ENCODE measurements around the gene GFRA3. TPM values are rescaled to one million over a fixed set of nuclear protein-coding genes. Genes with fewer than 3 reads are reported as not detected.

Gene GFRA3
- total RNA-seq, 1 donor from 2014 or later = 24.4 TPM

DNA sequence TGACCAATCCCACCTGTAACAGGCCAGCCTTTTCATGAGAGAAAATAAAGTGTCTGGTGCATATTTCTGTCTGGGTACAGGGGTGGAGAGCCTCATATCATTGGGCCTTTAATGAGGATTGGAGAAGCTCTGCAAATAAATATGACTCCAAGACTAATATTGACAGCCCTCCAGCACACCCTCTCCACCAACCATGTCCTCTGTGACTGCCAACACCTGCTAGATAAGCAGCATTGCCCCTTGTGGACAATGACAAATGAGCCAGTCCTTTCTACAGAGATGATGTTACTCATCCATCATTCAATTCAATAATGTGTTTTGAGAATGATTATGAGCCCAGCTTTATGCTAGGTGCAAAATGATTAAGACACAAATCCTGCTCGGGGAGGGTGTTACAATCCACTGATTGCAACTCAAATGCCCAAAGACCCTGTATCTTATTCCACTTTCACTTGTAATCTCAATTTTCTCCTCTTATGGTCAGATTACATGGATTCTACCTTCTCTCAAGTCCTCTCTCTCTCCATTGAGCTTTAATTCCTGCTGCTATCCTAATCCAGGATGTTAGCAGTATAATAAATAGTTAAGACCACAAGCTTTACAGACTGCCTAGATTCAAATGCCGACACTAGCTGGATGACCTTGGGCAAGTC is 2.1 kb upstream of the GFRA3 start:
- DNase-seq (ENCODE audit: low spot score, unreplicated experiment) = no peak
- Mint-ChIP-seq H3K27ac (peak overlapping the region; percentile 52), H3K27me3 (peaks cover 16% of the 10 kb centered on the region), H3K9me3 (ENCODE audit: low read depth) (no peaks in the 10 kb centered on the region), H3K36me3 (ENCODE audit: insufficient read depth) (no peaks in the 10 kb centered on the region), H3K4me1 (ENCODE audit: low read depth) (peaks cover 28% of the 10 kb centered on the region), H3K4me3 (ENCODE audit: low read depth) (no peak overlapping the region)
- TF ChIP-seq, protein P1, sequence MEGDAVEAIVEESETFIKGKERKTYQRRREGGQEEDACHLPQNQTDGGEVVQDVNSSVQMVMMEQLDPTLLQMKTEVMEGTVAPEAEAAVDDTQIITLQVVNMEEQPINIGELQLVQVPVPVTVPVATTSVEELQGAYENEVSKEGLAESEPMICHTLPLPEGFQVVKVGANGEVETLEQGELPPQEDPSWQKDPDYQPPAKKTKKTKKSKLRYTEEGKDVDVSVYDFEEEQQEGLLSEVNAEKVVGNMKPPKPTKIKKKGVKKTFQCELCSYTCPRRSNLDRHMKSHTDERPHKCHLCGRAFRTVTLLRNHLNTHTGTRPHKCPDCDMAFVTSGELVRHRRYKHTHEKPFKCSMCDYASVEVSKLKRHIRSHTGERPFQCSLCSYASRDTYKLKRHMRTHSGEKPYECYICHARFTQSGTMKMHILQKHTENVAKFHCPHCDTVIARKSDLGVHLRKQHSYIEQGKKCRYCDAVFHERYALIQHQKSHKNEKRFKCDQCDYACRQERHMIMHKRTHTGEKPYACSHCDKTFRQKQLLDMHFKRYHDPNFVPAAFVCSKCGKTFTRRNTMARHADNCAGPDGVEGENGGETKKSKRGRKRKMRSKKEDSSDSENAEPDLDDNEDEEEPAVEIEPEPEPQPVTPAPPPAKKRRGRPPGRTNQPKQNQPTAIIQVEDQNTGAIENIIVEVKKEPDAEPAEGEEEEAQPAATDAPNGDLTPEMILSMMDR (IDR thresholded peaks at IDR 0.05; ENCODE audit: unreplicated experiment) = no peak

DNA sequence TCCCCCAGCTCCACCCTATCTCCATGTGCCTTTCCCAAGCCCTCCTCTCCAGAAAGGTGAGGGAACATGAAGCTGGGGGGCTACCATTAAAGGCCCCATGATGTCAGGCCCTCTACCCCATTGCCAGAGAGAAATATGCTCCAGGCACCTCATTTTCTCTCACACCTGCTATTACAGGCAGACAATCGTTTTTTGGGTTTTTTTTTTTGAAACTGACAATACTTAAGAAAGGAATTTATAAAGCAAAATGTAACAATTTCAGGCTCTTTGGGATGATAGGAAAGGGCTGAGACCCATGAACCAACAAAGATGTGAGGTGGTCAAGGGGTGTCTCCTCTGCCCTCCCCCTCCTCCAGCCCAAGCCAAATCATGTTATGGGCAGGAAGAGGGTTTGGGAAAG is 1.5 kb upstream of the GFRA3 start:
- TF ChIP-seq, protein P1 (IDR thresholded peaks at IDR 0.05; ENCODE audit: unreplicated experiment) = no peak
- no peaks in the 10 kb centered on the region for H3K9me3 Mint-ChIP-seq (ENCODE audit: low read depth)
- DNase-seq (ENCODE audit: low spot score, unreplicated experiment) = no peak
- peaks cover 28% of the 10 kb centered on the region for H3K4me1 Mint-ChIP-seq (ENCODE audit: low read depth)
- H3K4me3 Mint-ChIP-seq (ENCODE audit: low read depth) = peak overlapping the region; percentile 14
- no peaks in the 10 kb centered on the region for H3K36me3 Mint-ChIP-seq (ENCODE audit: insufficient read depth)
- H3K27ac Mint-ChIP-seq = peak overlapping the region; percentile 52
- peaks cover 16% of the 10 kb centered on the region for H3K27me3 Mint-ChIP-seq

DNA sequence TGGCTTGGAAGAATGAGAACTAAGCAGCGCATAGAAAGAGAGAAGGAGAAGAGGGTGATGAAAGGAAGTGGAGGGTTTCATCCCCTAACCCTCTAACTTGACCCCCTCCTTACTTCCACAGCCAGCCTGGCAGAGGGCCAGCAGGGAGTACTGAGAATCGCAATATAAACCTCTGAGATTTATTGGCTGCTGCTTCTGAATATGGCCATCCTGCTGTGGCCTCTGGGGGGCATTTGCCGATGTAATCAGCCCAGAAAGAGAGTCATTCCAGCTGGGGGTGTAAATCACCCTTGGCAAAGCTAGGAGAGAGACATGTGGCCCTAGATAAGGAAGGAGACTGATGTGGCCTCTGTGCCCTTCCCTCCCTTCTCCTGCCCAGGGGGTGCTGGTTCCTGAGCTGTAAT is 960 bp upstream of the GFRA3 start:
- H3K4me1 Mint-ChIP-seq (ENCODE audit: low read depth) = peaks cover 28% of the 10 kb centered on the region
- peaks cover 16% of the 10 kb centered on the region for H3K27me3 Mint-ChIP-seq
- H3K27ac Mint-ChIP-seq = no peak overlapping the region

DNA sequence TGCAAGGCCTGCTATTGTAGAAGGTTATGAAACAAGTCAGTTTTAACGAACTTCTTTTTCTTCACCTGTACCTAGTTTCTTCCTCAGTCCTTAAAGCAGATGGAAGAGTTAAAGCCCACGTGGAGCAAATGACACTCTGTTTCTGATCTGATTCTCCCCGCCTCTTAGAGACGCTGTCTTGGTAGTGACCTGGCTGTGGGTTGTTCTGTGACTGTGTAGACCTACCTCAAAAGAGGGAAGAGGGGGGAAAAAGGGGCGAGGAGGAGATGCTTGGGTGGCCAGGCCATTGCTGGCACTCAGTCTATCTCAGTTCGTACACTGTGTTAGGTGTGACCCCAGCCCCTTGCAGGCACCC is 610 bp downstream of the GFRA3 start:
- DNase-seq (ENCODE audit: low spot score, unreplicated experiment) = no peak
- H3K36me3 Mint-ChIP-seq (ENCODE audit: insufficient read depth) = peaks cover 1% of the 10 kb centered on the region
- no peaks in the 10 kb centered on the region for H3K9me3 Mint-ChIP-seq (ENCODE audit: low read depth)
- peaks cover 28% of the 10 kb centered on the region for H3K4me1 Mint-ChIP-seq (ENCODE audit: low read depth)
- TF ChIP-seq, protein P1 (IDR thresholded peaks at IDR 0.05; ENCODE audit: unreplicated experiment) = no peak
- no peak overlapping the region for H3K27ac Mint-ChIP-seq
- peak overlapping the region; percentile 61 for H3K4me3 Mint-ChIP-seq (ENCODE audit: low read depth)
- H3K27me3 Mint-ChIP-seq = peaks cover 16% of the 10 kb centered on the region

More for the DNA sequence above, 960 bp upstream of the GFRA3 start:
- no peak for DNase-seq (ENCODE audit: low spot score, unreplicated experiment)
- no peaks in the 10 kb centered on the region for H3K9me3 Mint-ChIP-seq (ENCODE audit: low read depth)
- H3K36me3 Mint-ChIP-seq (ENCODE audit: insufficient read depth) = no peaks in the 10 kb centered on the region
- H3K4me3 Mint-ChIP-seq (ENCODE audit: low read depth) = peak overlapping the region; percentile 56
- TF ChIP-seq, protein P1 (IDR thresholded peaks at IDR 0.05; ENCODE audit: unreplicated experiment) = no peak

DNA sequence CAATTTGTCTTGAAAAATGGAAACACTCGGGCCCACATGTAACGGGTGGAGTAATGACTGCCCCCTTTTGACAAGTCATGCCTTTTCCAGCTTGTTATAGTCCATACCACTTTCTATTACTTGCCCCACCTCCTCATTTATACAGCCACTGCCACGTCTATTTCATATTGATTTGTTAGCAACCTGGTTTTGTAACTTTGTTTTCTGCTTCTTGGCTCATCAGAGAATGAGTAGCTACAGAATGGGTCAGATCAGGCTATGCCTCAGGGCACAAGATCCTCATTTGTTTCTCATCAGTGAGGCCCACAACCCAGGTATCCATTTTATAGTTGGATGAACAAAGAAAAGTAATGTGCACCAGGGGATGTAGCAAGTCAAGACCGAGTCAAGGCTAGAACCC is 1.7 kb downstream of the GFRA3 start:
- peaks cover 16% of the 10 kb centered on the region for H3K27me3 Mint-ChIP-seq
- no peaks in the 10 kb centered on the region for H3K9me3 Mint-ChIP-seq (ENCODE audit: low read depth)
- DNase-seq (ENCODE audit: low spot score, unreplicated experiment) = no peak
- H3K4me3 Mint-ChIP-seq (ENCODE audit: low read depth) = peak overlapping the region; percentile 24
- H3K27ac Mint-ChIP-seq = no peak overlapping the region
- H3K4me1 Mint-ChIP-seq (ENCODE audit: low read depth) = peaks cover 28% of the 10 kb centered on the region
- TF ChIP-seq, protein P1 (IDR thresholded peaks at IDR 0.05; ENCODE audit: unreplicated experiment) = no peak
- peaks cover 1% of the 10 kb centered on the region for H3K36me3 Mint-ChIP-seq (ENCODE audit: insufficient read depth)
